ENCODE measurements around the gene NME3. TPM values are rescaled to one million over a fixed set of nuclear protein-coding genes. Genes with fewer than 3 reads are reported as not detected.
A peak's percentile ranks its signal among the peaks of the same experiment; 100 is the strongest.

NME3 gene
- total RNA-seq, 1 donor, result 63.9 TPM

DNA sequence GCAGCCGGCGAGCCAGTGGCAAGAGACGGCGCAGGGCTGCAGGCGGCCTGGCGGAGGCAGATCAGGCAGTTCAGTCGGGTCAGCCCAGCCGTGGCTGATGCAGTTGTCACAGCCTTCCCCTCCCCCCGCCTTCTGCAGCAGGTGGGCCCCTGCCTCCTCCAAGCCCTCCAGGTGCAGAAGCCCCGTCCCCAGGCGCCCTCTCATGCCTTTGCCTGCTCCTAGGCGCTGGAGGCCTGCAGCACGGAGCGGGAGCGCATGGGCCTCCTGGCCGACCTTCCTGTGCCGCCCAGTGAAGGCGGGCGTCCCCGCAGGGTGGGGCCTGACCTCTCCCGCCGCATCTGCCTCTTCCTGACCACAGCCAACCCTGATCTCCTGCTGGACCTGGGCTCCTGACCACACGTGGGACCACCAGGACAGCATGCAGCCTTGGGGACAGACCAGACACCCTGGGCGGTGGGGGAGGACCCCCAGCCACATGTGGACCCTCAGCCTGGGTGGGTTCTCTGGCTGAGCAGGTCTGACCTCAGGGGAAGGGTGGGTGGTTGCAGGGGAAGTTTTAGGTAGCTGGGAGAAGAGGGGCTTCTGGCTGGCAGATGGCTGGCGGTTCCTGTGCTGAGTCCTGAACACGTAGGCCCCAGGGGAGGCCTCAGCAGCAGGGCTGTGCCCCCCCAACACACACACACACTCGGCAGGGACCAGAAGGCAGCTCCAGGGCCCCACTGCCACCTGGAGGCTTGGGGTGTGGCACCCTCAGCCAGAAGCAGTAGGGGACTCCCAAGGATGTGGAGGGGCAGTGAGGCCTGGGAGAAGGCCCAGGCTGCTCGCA lies 4.7 kb upstream of the NME3 start:
- TF ChIP-seq, protein P1, sequence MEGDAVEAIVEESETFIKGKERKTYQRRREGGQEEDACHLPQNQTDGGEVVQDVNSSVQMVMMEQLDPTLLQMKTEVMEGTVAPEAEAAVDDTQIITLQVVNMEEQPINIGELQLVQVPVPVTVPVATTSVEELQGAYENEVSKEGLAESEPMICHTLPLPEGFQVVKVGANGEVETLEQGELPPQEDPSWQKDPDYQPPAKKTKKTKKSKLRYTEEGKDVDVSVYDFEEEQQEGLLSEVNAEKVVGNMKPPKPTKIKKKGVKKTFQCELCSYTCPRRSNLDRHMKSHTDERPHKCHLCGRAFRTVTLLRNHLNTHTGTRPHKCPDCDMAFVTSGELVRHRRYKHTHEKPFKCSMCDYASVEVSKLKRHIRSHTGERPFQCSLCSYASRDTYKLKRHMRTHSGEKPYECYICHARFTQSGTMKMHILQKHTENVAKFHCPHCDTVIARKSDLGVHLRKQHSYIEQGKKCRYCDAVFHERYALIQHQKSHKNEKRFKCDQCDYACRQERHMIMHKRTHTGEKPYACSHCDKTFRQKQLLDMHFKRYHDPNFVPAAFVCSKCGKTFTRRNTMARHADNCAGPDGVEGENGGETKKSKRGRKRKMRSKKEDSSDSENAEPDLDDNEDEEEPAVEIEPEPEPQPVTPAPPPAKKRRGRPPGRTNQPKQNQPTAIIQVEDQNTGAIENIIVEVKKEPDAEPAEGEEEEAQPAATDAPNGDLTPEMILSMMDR (IDR thresholded peaks at IDR 0.05; ENCODE audit: insufficient read depth, low read depth, low read length), result no peak
- no peak overlapping the region for H3K4me3 ChIP-seq (ENCODE audit: low read depth, low read length)
- DNase-seq (ENCODE audit: low read depth), result no peak

DNA sequence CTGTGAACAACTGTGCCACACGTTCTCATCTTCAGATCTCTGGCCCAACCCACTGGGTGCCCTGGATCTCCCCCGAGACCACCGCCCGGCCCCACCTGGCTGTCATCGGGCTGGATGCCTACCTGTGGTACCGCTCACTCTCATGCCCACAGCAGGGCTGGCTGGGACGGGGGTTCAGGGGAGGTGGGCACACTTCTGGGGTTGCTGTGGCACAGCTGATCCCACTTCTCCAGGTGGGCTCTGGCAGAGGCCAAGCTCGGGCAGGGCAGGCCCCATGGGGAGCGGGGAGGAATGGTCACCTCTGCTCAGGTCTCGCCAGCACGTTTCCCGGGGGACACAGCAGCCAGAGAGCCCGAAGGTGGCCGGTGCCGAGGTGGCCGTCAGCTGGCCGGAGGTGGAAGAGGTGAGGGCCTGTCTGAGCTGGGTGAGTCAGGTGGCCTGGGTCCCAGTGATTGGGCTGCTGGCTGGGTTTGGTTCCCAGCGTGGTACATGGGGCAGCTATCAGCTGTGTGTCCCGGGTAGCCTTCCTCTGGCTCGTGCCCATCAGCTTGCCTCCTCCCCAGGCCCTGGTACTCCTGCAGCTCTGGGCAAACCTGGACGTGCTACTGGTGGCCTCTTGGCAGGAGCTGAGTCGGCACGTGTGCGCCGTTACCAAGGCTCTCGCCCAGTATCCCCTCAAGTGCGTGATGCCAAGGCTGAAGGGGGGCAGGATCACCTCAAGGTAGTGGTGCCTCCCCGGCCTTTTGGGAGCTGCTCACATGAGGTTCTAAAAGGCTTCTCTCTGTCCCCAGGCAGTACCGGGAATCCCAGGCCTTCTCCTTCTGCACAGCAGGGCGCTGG lies 3.9 kb upstream of the NME3 start:
- DNase-seq (ENCODE audit: low read depth), result no peak
- TF ChIP-seq, protein P1 (IDR thresholded peaks at IDR 0.05; ENCODE audit: insufficient read depth, low read depth, low read length), result no peak
- H3K4me3 ChIP-seq (ENCODE audit: low read depth, low read length), result no peak overlapping the region

DNA sequence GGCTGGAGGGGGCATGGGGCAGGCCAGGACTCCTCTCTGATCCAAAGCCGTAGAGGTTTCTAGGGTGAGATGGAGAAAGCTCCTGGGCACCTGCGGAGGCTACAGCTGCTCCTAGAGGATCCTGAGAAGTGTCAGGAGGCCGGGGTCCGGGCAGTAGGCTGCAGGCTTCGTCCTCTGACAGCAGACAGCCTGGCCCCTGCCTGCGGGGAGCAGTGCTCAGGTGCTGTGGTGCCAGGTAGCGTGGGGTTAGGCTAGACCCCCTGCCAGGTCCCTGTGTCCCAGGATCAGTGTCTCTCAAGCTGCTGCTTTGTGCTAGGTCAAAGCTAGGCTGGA lies 3.1 kb upstream of the NME3 start:
- TF ChIP-seq, protein P1 (IDR thresholded peaks at IDR 0.05; ENCODE audit: insufficient read depth, low read depth, low read length), result no peak
- no peak for DNase-seq (ENCODE audit: low read depth)
- H3K4me3 ChIP-seq (ENCODE audit: low read depth, low read length), result peak overlapping the region; percentile 81

DNA sequence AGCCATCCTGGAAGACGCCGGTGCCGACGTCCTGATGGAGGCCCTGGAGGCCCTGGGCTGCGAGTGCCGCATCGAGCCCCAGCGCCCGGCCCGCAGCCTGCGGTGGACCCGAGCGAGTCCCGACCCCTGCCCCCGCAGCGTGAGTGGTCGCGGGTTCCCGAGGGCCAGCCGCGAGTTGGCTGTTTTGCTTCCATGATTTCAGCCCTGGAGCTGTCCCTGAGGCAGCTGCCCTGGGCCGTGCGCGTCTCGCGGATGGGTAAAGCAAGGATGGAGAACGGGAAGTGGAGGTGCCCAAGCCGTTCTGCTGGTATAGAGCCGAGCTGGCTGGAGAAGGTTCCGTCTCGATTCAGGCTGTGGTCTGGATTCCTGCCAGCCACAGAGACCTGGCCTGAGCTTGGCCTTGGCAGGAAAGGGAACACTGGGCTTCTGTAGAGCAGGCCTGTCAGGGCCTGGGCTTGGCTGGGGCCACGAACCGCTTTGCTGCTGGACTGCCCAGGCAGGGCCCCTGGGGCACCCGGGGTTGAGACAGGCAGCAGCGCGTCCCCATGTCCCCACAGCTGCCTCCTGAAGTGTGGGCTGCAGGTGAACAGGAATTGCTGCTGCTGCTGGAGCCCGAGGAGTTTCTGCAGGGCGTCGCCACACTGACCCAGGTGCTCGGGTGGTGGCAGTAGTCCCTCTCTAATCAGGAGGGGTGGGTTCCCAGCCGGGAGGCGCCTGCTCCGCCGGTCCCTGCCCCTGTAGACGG lies 2.5 kb upstream of the NME3 start:
- peak; percentile 52 for DNase-seq (ENCODE audit: low read depth)
- TF ChIP-seq, protein P1 (IDR thresholded peaks at IDR 0.05; ENCODE audit: insufficient read depth, low read depth, low read length), result no peak
- peak overlapping the region; percentile 81 for H3K4me3 ChIP-seq (ENCODE audit: low read depth, low read length)

DNA sequence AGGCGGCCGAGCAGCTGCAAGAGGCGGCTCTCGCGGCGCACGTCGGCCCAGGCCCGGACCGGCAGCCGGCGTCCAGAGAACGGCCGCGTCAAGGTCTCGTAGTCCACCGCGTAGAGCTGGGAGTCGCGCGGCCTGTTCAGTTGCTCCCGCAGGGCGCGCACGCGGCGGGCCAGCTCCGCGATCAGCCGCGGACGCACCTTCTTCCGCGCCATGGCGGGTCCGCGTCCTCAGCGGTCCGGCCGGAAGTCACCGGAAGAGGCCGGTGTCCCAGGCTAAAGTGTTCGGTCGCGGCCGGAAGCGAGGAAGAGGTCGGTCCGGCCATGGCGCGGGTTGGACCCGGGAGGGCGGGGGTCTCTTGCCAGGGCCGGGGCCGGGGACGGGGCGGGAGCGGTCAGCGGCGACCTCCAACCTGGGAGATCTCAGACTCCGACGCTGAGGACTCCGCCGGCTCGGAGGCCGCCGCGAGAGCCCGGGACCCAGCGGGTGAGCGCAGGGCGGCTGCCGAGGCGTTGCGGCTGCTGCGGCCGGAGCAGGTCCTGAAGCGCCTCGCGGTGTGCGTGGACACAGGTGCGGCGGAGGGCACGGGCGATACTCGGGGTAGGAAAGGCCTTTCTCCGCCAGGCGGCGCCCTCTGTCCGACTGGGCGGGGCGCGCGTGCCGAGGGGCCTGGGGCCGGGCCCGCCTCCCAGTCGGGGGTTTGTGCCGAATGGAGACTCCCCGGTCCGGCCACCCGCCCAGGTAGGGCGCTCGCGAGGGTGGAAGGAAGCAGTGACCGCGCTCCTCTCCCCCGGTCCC lies 1.8 kb upstream of the NME3 start, which contains the start of gene MRPS34:
TSS of gene MRPS34 (minus strand) at position 227 of the 795 bp plus-strand sequence. CDS start at position 212, 15 bp downstream.
- TF ChIP-seq, protein P1 (IDR thresholded peaks at IDR 0.05; ENCODE audit: insufficient read depth, low read depth, low read length), result peak; percentile 76
- DNase-seq (ENCODE audit: low read depth), result peak; percentile 88

More for the DNA sequence above, 1.8 kb upstream of the NME3 start, which contains the start of gene MRPS34:
- H3K4me3 ChIP-seq (ENCODE audit: low read depth, low read length), result peak within 1 kb of the TSS; percentile 81
